HepG2 (cell line): ENCODE data around the gene BBS9. TPM values are rescaled to one million over a fixed set of nuclear protein-coding genes. Genes with fewer than 3 reads are reported as not detected.

Experiments used
- AGO2 ChIP-seq: fragments of 200-400 bp; formaldehyde crosslinking; optimal IDR thresholded peaks from 2 replicates; pipeline ENCODE3; 2017; ENCODE audit warnings: mild to moderate bottlenecking, low read depth, low read length, moderate library complexity
- AKAP8 ChIP-seq: sonication (generic); formaldehyde crosslinking; IDR thresholded peaks from 2 replicates; pipeline ENCODE4 v1.5.1; 2020; ENCODE audit warnings: mild to moderate bottlenecking, missing genetic modification reagents
- GABPB1 ChIP-seq: IDR thresholded peaks from 2 replicates; pipeline ENCODE4 v1.6.1; 2016; ENCODE audit warnings: mild to moderate bottlenecking, missing genetic modification reagents, moderate library complexity, missing compliant biosample characterization
- HNRNPLL ChIP-seq: fragments of 200-400 bp; formaldehyde crosslinking; IDR thresholded peaks from 2 replicates; pipeline ENCODE4 v1.6.1; 2017; ENCODE audit warnings: mild to moderate bottlenecking, low read depth, low read length; ENCODE audit not compliant: poor library complexity, severe bottlenecking
- IKZF4 ChIP-seq: sonication (generic); formaldehyde crosslinking; IDR thresholded peaks from 2 replicates; pipeline ENCODE4 v1.5.1; 2020; ENCODE audit warnings: borderline replicate concordance, mild to moderate bottlenecking, low read depth, missing genetic modification reagents; ENCODE audit errors: not compliant biosample characterization
- ISL2 ChIP-seq: sonication (generic); formaldehyde crosslinking; IDR thresholded peaks from 2 replicates; pipeline ENCODE4 v1.5.0; 2020; ENCODE audit warnings: missing genetic modification reagents
- KLF9 ChIP-seq: IDR thresholded peaks from 2 replicates; pipeline ENCODE4 v1.6.1; 2016; ENCODE audit warnings: low read depth
- SAP130 ChIP-seq: IDR thresholded peaks from 2 replicates; pipeline ENCODE4 v1.6.1; 2016; ENCODE audit warnings: low read depth
- SKI ChIP-seq: fragments of 450-650 bp; IDR thresholded peaks from one replicate; pipeline ENCODE4 v1.6.1; 2018; ENCODE audit warnings: mild to moderate bottlenecking; ENCODE audit not compliant: partially characterized antibody
- SP5 ChIP-seq: IDR thresholded peaks from 2 replicates; pipeline ENCODE4 v1.6.1; 2016; ENCODE audit warnings: low read depth, borderline replicate concordance
- ZMYM4 ChIP-seq: sonication (generic); formaldehyde crosslinking; IDR thresholded peaks from 2 replicates; pipeline ENCODE4 v1.8.1; 2023; ENCODE audit warnings: mild to moderate bottlenecking, missing genetic modification reagents
- ZNF441 ChIP-seq: sonication (generic); formaldehyde crosslinking; IDR thresholded peaks from 2 replicates; pipeline ENCODE4 v1.7.0; 2021; ENCODE audit warnings: missing genetic modification reagents, borderline replicate concordance
- ZNF724P ChIP-seq: sonication (generic); formaldehyde crosslinking; IDR thresholded peaks from 2 replicates; pipeline ENCODE4 v1.8.0; 2022; ENCODE audit warnings: missing genetic modification reagents, borderline replicate concordance
- polyA plus RNA-seq, 8 experiments: library from polyadenylated mRNA; depleted of rRNA in 3 of 8; stranded (reverse) in 7 of 8; unstranded in 1 of 8; fragments of >200 nt; fragmentation: Illumina TruSeq in 4 of 8; extraction: Trizol in 4 of 8; gene quantifications; 2 replicates each; pipeline versions ENCODE4 v1.2.1 to v1.2.3, GENCODE V29; 2011 to 2016; ENCODE audit warnings: low read depth in 4 of 8, missing spikeins in 1 of 8, mixed read lengths in 1 of 8; ENCODE audit not compliant: insufficient read depth in 1 of 8
- total RNA-seq, 5 experiments: library from RNA; depleted of rRNA; stranded (reverse); fragments of >200 nt; fragmentation: Illumina TruSeq; extraction: Trizol; gene quantifications; 2 replicates each; pipeline ENCODE4 v1.2.3, GENCODE V29; 2016; ENCODE audit warnings: low read depth in 1 of 5
- TF ChIP-seq, protein P1 (sequence below): sonication (generic); formaldehyde crosslinking; IDR thresholded peaks from 2 replicates; pipeline ENCODE4 v1.8.1; 2023; ENCODE audit warnings: mild to moderate bottlenecking, missing genetic modification reagents
- TF ChIP-seq, protein P2 (sequence below): sonication (generic); formaldehyde crosslinking; IDR thresholded peaks from 2 replicates; pipeline ENCODE4 v1.4.0; 2020; ENCODE audit warnings: mild to moderate bottlenecking, missing genetic modification reagents
- TF ChIP-seq, protein P3 (sequence below): sonication (generic); formaldehyde crosslinking; IDR thresholded peaks from 2 replicates; pipeline ENCODE4 v1.8.1; 2023; ENCODE audit warnings: mild to moderate bottlenecking, missing genetic modification reagents
- TF ChIP-seq, protein P4 (sequence below): sonication (generic); formaldehyde crosslinking; IDR thresholded peaks from 2 replicates; pipeline ENCODE4 v1.5.1; 2020; ENCODE audit warnings: mild to moderate bottlenecking, missing genetic modification reagents, borderline replicate concordance

Gene BBS9
- total and polyA plus RNA-seq, 2 of the 13 experiments (the other 11 are each of a cell fraction or from before 2014, with no cell fraction given), result 5.1 to 7.8 TPM

DNA sequence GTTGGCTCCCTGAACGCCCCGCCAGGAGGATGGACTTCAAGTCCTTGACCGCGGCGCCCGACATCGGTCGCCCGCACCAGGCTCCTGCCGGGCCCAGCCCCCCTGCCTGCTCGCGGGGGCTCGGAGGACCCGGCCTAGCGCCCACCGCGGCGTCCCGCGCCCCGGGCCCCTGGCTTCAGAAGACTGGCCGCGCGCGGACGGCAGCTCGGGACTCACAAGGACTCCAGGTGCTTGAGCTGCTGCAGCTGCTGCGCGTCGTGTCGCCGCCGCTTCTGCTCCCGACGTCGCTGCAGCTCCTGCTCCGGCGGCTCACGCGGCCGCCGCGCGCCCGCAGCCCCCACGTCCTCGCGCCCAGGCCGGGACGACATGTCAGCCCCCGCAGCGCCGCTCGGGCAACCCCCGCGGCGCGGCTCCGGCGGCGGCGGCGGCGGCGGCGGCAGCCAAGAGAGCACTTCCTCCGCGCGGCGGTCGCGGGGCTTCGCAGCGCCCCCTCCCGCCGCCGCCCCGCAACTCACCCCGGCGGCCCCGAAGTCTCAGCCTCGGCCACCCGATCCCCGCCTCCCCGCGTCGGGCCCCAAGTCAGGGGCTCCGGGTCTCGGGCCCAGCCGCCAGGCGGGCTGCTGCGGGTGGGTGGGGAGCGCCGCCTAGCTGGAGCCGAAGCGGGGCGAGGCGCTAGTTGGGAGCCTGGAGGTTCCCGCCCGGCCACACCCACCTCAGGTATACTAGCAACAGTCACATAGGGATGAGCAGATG is 20.2 kb upstream of the BBS9 start, which contains the start of gene RP9 (continued):
- TF ChIP-seq, protein P1, sequence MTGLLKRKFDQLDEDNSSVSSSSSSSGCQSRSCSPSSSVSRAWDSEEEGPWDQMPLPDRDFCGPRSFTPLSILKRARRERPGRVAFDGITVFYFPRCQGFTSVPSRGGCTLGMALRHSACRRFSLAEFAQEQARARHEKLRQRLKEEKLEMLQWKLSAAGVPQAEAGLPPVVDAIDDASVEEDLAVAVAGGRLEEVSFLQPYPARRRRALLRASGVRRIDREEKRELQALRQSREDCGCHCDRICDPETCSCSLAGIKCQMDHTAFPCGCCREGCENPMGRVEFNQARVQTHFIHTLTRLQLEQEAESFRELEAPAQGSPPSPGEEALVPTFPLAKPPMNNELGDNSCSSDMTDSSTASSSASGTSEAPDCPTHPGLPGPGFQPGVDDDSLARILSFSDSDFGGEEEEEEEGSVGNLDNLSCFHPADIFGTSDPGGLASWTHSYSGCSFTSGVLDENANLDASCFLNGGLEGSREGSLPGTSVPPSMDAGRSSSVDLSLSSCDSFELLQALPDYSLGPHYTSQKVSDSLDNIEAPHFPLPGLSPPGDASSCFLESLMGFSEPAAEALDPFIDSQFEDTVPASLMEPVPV, result no peak
- TF ChIP-seq ISL2, result peak; percentile 31; the same call in 1 of the 2 replicates
- TF ChIP-seq KLF9 (CRISPR knock-in tag), result peak; percentile 95
- TF ChIP-seq SP5 (CRISPR knock-in tag), result no peak
- peak; percentile 71 for TF ChIP-seq AGO2
- TF ChIP-seq SKI, result peak; percentile 46
- TF ChIP-seq, protein P2, sequence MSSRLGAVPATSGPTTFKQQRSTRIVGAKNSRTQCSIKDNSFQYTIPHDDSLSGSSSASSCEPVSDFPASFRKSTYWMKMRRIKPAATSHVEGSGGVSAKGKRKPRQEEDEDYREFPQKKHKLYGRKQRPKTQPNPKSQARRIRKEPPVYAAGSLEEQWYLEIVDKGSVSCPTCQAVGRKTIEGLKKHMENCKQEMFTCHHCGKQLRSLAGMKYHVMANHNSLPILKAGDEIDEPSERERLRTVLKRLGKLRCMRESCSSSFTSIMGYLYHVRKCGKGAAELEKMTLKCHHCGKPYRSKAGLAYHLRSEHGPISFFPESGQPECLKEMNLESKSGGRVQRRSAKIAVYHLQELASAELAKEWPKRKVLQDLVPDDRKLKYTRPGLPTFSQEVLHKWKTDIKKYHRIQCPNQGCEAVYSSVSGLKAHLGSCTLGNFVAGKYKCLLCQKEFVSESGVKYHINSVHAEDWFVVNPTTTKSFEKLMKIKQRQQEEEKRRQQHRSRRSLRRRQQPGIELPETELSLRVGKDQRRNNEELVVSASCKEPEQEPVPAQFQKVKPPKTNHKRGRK (CRISPR knock-in tag), result no peak
- TF ChIP-seq HNRNPLL, result peak; percentile 23
- TF ChIP-seq ZNF441, result 0 out of 2 replicates have a peak, but pooled peaks have one; percentile 35
- peak; percentile 90 for TF ChIP-seq GABPB1 (CRISPR knock-in tag)
- peak; percentile 40 for TF ChIP-seq SAP130
- TF ChIP-seq AKAP8 (CRISPR knock-in tag), result no peak
- TF ChIP-seq ZMYM4 (CRISPR knock-in tag), result peak; percentile 80; the same call in 1 of the 2 replicates
- TF ChIP-seq, protein P3, sequence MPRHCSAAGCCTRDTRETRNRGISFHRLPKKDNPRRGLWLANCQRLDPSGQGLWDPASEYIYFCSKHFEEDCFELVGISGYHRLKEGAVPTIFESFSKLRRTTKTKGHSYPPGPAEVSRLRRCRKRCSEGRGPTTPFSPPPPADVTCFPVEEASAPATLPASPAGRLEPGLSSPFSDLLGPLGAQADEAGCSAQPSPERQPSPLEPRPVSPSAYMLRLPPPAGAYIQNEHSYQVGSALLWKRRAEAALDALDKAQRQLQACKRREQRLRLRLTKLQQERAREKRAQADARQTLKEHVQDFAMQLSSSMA, result no peak
- TF ChIP-seq, protein P4, sequence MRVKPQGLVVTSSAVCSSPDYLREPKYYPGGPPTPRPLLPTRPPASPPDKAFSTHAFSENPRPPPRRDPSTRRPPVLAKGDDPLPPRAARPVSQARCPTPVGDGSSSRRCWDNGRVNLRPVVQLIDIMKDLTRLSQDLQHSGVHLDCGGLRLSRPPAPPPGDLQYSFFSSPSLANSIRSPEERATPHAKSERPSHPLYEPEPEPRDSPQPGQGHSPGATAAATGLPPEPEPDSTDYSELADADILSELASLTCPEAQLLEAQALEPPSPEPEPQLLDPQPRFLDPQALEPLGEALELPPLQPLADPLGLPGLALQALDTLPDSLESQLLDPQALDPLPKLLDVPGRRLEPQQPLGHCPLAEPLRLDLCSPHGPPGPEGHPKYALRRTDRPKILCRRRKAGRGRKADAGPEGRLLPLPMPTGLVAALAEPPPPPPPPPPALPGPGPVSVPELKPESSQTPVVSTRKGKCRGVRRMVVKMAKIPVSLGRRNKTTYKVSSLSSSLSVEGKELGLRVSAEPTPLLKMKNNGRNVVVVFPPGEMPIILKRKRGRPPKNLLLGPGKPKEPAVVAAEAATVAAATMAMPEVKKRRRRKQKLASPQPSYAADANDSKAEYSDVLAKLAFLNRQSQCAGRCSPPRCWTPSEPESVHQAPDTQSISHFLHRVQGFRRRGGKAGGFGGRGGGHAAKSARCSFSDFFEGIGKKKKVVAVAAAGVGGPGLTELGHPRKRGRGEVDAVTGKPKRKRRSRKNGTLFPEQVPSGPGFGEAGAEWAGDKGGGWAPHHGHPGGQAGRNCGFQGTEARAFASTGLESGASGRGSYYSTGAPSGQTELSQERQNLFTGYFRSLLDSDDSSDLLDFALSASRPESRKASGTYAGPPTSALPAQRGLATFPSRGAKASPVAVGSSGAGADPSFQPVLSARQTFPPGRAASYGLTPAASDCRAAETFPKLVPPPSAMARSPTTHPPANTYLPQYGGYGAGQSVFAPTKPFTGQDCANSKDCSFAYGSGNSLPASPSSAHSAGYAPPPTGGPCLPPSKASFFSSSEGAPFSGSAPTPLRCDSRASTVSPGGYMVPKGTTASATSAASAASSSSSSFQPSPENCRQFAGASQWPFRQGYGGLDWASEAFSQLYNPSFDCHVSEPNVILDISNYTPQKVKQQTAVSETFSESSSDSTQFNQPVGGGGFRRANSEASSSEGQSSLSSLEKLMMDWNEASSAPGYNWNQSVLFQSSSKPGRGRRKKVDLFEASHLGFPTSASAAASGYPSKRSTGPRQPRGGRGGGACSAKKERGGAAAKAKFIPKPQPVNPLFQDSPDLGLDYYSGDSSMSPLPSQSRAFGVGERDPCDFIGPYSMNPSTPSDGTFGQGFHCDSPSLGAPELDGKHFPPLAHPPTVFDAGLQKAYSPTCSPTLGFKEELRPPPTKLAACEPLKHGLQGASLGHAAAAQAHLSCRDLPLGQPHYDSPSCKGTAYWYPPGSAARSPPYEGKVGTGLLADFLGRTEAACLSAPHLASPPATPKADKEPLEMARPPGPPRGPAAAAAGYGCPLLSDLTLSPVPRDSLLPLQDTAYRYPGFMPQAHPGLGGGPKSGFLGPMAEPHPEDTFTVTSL (CRISPR knock-in tag), result no peak
- TF ChIP-seq IKZF4 (CRISPR knock-in tag), result peak; percentile 46
- 0 out of 2 replicates have a peak, but pooled peaks have one; percentile 6 for TF ChIP-seq ZNF724P
